C4-2B (cell line): ENCODE data around the gene TRIM67.
"Not testable (repeated sequence)": the region's sequence is repeated elsewhere in the genome, so short reads cannot be mapped to it uniquely, and the experiment has no call there.

Experiments used
- H3K27ac ChIP-seq: fragments of 450-650 bp; 2 replicates; pipeline ENCODE4 v1.5.1; 2017
- ZFX ChIP-seq: fragments of 450-650 bp; IDR thresholded peaks from 2 replicates; pipeline ENCODE4 v1.6.1; 2017
- TF ChIP-seq, protein P1 (sequence below): fragments of 450-650 bp; conservative IDR thresholded peaks from 2 replicates; pipeline ENCODE4 v1.5.1; 2017; ENCODE audit warnings: mild to moderate bottlenecking

TRIM67 gene

DNA sequence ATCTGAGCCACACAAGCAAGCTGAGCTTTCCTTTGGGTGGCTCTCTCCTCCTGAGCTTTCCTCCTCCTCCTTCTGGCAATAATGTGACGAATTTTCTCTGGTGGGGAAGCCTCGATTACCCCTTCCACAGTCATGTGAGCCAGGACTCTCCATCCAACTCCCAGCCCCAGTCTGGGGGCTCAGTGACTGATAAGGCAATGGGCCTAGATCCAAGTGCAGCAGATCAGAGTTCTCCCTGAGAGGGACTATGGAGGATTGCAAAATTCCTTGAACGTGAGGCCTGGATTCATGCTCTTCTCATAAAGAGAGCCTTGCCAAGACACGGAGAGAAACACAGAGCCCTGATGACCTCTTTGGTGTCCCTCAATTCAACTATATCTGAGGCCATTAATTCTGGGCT is 31.3 kb upstream of the TRIM67 start:
- no peak overlapping the region for H3K27ac ChIP-seq
- TF ChIP-seq ZFX = no peak
- TF ChIP-seq, protein P1, sequence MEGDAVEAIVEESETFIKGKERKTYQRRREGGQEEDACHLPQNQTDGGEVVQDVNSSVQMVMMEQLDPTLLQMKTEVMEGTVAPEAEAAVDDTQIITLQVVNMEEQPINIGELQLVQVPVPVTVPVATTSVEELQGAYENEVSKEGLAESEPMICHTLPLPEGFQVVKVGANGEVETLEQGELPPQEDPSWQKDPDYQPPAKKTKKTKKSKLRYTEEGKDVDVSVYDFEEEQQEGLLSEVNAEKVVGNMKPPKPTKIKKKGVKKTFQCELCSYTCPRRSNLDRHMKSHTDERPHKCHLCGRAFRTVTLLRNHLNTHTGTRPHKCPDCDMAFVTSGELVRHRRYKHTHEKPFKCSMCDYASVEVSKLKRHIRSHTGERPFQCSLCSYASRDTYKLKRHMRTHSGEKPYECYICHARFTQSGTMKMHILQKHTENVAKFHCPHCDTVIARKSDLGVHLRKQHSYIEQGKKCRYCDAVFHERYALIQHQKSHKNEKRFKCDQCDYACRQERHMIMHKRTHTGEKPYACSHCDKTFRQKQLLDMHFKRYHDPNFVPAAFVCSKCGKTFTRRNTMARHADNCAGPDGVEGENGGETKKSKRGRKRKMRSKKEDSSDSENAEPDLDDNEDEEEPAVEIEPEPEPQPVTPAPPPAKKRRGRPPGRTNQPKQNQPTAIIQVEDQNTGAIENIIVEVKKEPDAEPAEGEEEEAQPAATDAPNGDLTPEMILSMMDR = no peak

- not testable (repeated sequence) for H3K27ac ChIP-seq
These were observed 29.3 kb upstream of the TRIM67 start for GRCh38 chr1:231132591-231132990.

DNA sequence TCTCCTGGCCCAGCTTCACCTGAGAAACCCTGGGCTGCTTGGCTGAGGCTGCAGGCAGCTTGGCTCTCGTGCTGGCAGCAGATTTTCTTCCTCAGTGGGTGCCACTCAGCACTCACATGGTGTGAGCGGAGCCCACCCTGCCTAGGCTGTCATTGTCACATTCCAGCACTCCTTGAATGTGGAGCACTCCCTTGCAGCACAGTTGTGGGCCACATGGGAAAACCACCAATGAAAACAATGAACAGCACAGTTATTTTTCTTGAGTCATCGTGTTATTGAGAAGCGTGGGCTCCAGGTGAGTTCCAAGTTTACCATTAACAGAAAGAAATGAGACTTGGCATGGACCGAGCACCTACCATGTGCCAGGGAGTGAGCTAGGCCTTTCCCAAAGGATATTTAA is 27.2 kb upstream of the TRIM67 start:
- no peak overlapping the region for H3K27ac ChIP-seq
- TF ChIP-seq, protein P1 = no peak
- TF ChIP-seq ZFX = no peak

DNA sequence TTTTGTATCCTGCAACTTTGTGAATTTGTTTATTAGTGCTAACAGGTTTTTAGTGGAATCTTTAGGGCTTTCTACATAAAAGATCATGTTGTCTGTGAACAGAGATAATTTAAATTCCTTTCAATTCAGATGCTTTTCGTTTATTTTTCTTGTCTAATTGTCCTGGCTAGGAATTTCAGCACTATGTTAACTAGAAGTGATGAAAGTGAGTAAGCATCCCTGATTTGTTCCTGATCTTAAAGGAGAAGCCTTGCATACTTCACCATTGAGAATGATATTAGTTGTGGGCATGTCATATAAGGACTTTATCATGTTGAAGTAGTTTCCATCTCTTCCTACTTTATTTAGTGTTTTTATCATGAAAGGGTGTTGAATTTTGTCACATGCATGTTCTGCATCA is 23.6 kb upstream of the TRIM67 start:
- TF ChIP-seq, protein P1 = no peak
- no peak for TF ChIP-seq ZFX

GRCh38 chr1:231139125-231139649 is 22.7 kb upstream of the TRIM67 start:
- TF ChIP-seq, protein P1 = no peak
- no peak for TF ChIP-seq ZFX
- no peak overlapping the region for H3K27ac ChIP-seq

More for the DNA sequence above, 23.6 kb upstream of the TRIM67 start:
- H3K27ac ChIP-seq = no peak overlapping the region

GRCh38 chr1:231139659-231140654 is 21.9 kb upstream of the TRIM67 start:
- H3K27ac ChIP-seq = no peak overlapping the region
- TF ChIP-seq, protein P1 = no peak
- no peak for TF ChIP-seq ZFX

DNA sequence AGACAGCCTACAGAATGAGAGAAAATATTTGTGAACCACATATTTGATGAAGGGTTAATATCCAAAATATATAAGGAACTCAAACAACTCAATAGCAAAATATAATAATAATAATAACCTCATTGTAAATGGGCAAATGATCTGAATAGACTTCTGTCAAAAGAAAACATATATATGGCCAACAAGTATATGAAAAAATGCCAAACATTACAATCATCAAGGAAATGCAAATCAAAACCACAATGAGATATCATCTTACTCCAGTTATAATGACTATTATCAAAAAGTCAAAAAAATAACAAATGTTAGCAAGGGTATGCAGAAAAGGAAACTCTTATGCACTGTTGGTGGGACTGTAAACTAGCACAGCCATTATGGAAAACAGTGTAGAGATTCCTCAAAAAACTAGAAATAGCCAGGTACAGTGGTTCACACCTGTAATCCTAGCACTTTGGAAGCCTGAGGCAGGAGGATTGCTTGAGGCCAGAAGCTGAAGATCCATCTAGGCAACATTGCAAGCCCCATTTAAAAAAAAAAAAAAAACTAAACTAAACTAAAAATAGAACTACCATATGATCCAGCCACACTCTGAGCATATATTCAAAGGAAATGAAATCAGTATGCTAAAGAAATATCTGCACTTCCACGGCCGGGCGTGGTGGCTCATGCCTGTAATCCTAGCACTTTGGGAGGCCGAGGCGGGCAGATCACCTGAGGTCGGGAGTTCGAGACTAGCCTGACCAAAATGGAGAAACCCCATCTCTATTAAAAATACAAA is 17.3 kb upstream of the TRIM67 start:
- H3K27ac ChIP-seq = no peak overlapping the region
- TF ChIP-seq, protein P1 = no peak
- no peak for TF ChIP-seq ZFX
